ENCODE results near the gene MRPL52. TPM values are rescaled to one million over a fixed set of nuclear protein-coding genes. Genes with fewer than 3 reads are reported as not detected.
"Not testable (repeated sequence)": the region's sequence is repeated elsewhere in the genome, so short reads cannot be mapped to it uniquely, and the experiment has no call there.

MRPL52 gene
- total RNA-seq, 2 experiments from 2014 or later: 93.9 to 97.3 TPM

- H3K27ac Mint-ChIP-seq: no peak overlapping the region
- no peak overlapping the region for H3K4me3 Mint-ChIP-seq
- H3K36me3 Mint-ChIP-seq (ENCODE audit: low read depth): no peaks in the 10 kb centered on the region
- ChIA-PET POLR2A (interaction anchor here (0.6 kb wide), 1 partner anchor 1092 kb away, joined by 3 read pairs; no protein-coding TSS in a partner anchor), CTCF (interaction anchor here (0.6 to 1.4 kb wide), 2 partner anchors 26 to 52 kb away, joined by 4 to 6 read pairs; no protein-coding TSS in a partner anchor)
- H3K9me3 Mint-ChIP-seq (ENCODE audit: insufficient read depth): no peaks in the 10 kb centered on the region
- DNase-seq (no peak), ATAC-seq (no peak)
- H3K27me3 Mint-ChIP-seq (ENCODE audit: low read depth): peaks cover 37% of the 10 kb centered on the region
- no peaks in the 10 kb centered on the region for H3K4me1 Mint-ChIP-seq (ENCODE audit: low read depth)
Observed at GRCh38 chr14:22797017-22797917, 32.4 kb upstream of the MRPL52 start.

- no peak overlapping the region for H3K4me3 Mint-ChIP-seq
- no peaks in the 10 kb centered on the region for H3K4me1 Mint-ChIP-seq (ENCODE audit: low read depth)
- peaks cover 43% of the 10 kb centered on the region for H3K27me3 Mint-ChIP-seq (ENCODE audit: low read depth)
- POLR2A ChIA-PET: no interaction called here
- H3K36me3 Mint-ChIP-seq (ENCODE audit: low read depth): no peaks in the 10 kb centered on the region
- H3K27ac Mint-ChIP-seq: no peak overlapping the region
- no peak for ATAC-seq
- no peak for DNase-seq
- CTCF ChIA-PET: interaction anchor here (0.7 kb wide), 1 partner anchor 8 kb away, joined by 3 read pairs; no protein-coding TSS in a partner anchor
- no peaks in the 10 kb centered on the region for H3K9me3 Mint-ChIP-seq (ENCODE audit: insufficient read depth)
Observed at GRCh38 chr14:22798528-22798927, 31.2 kb upstream of the MRPL52 start.

GRCh38 chr14:22800346-22800745 is 29.3 kb upstream of the MRPL52 start:
- CTCF ChIA-PET: no interaction called here
- H3K36me3 Mint-ChIP-seq (ENCODE audit: low read depth): no peaks in the 10 kb centered on the region
- no peaks in the 10 kb centered on the region for H3K9me3 Mint-ChIP-seq (ENCODE audit: insufficient read depth)
- POLR2A ChIA-PET: no interaction called here
- H3K4me1 Mint-ChIP-seq (ENCODE audit: low read depth): no peaks in the 10 kb centered on the region
- H3K4me3 Mint-ChIP-seq: no peak overlapping the region
- peaks cover 43% of the 10 kb centered on the region for H3K27me3 Mint-ChIP-seq (ENCODE audit: low read depth)
- ATAC-seq: no peak
- no peak overlapping the region for H3K27ac Mint-ChIP-seq
- DNase-seq: no peak

- ATAC-seq (no peak), DNase-seq (no peak)
- no peak overlapping the region for H3K4me3 Mint-ChIP-seq
- ChIA-PET POLR2A (no interaction called here), CTCF (interaction anchor here (1.4 kb wide), 1 partner anchor 231 kb away, joined by 4 read pairs; no protein-coding TSS in a partner anchor)
- no peaks in the 10 kb centered on the region for H3K9me3 Mint-ChIP-seq (ENCODE audit: insufficient read depth)
- H3K27me3 Mint-ChIP-seq (ENCODE audit: low read depth): peaks cover 36% of the 10 kb centered on the region
- H3K4me1 Mint-ChIP-seq (ENCODE audit: low read depth): no peaks in the 10 kb centered on the region
- no peaks in the 10 kb centered on the region for H3K36me3 Mint-ChIP-seq (ENCODE audit: low read depth)
- H3K27ac Mint-ChIP-seq: no peak overlapping the region
Observed at GRCh38 chr14:22801716-22802115, 28.0 kb upstream of the MRPL52 start.

GRCh38 chr14:22802860-22803686 is 26.6 kb upstream of the MRPL52 start:
- no peaks in the 10 kb centered on the region for H3K9me3 Mint-ChIP-seq (ENCODE audit: insufficient read depth)
- ATAC-seq: no peak
- H3K4me1 Mint-ChIP-seq (ENCODE audit: low read depth): no peaks in the 10 kb centered on the region
- POLR2A ChIA-PET: no interaction called here
- CTCF ChIA-PET: interaction anchor here (1.4 kb wide), 1 partner anchor 233 kb away, joined by 4 read pairs; no protein-coding TSS in a partner anchor
- no peak overlapping the region for H3K27ac Mint-ChIP-seq
- H3K27me3 Mint-ChIP-seq (ENCODE audit: low read depth): peaks cover 36% of the 10 kb centered on the region
- H3K36me3 Mint-ChIP-seq (ENCODE audit: low read depth): no peaks in the 10 kb centered on the region
- no peak overlapping the region for H3K4me3 Mint-ChIP-seq
- DNase-seq: no peak

- ATAC-seq: no peak
- POLR2A ChIA-PET: no interaction called here
- CTCF ChIA-PET: no interaction called here
- no peak overlapping the region for H3K27ac Mint-ChIP-seq
- no peaks in the 10 kb centered on the region for H3K36me3 Mint-ChIP-seq (ENCODE audit: low read depth)
- no peak for DNase-seq
- no peaks in the 10 kb centered on the region for H3K4me1 Mint-ChIP-seq (ENCODE audit: low read depth)
- no peak overlapping the region for H3K4me3 Mint-ChIP-seq
- H3K27me3 Mint-ChIP-seq (ENCODE audit: low read depth): peaks cover 32% of the 10 kb centered on the region
- H3K9me3 Mint-ChIP-seq (ENCODE audit: insufficient read depth): no peaks in the 10 kb centered on the region
Observed at GRCh38 chr14:22803687-22803974, 26.1 kb upstream of the MRPL52 start.

GRCh38 chr14:22805235-22805634 is 24.5 kb upstream of the MRPL52 start:
- CTCF ChIA-PET: interaction anchor here (1.0 kb wide), 1 partner anchor 18 kb away, joined by 4 read pairs; no protein-coding TSS in a partner anchor
- H3K4me3 Mint-ChIP-seq; DNase-seq; H3K4me1 Mint-ChIP-seq (ENCODE audit: low read depth); POLR2A ChIA-PET; ATAC-seq; H3K9me3 Mint-ChIP-seq (ENCODE audit: insufficient read depth); H3K36me3 Mint-ChIP-seq (ENCODE audit: low read depth); H3K27ac Mint-ChIP-seq: not testable (repeated sequence)
- H3K27me3 Mint-ChIP-seq (ENCODE audit: low read depth): peaks cover 21% of the 10 kb centered on the region

- Mint-ChIP-seq H3K27me3 (ENCODE audit: low read depth) (peaks cover 12% of the 10 kb centered on the region), H3K36me3 (ENCODE audit: low read depth) (no peaks in the 10 kb centered on the region), H3K27ac (no peak overlapping the region), H3K4me1 (ENCODE audit: low read depth) (peaks cover 4% of the 10 kb centered on the region), H3K9me3 (ENCODE audit: insufficient read depth) (no peaks in the 10 kb centered on the region), H3K4me3 (no peak overlapping the region)
- DNase-seq (no peak), ATAC-seq (no peak)
- POLR2A ChIA-PET: interaction anchor here (0.8 to 1.2 kb wide), 2 partner anchors 41 to 219 kb away, joined by 3 to 4 read pairs; partner anchors contain the start of gene OXA1L
- CTCF ChIA-PET: interaction anchor here (0.7 to 1.4 kb wide), 6 partner anchors 12 to 251 kb away, joined by 3 to 5 read pairs (median 4); no protein-coding TSS in a partner anchor
Observed at GRCh38 chr14:22807432-22808087, 22.1 kb upstream of the MRPL52 start.

GRCh38 chr14:22808388-22809209 is 21.1 kb upstream of the MRPL52 start:
- H3K4me3 Mint-ChIP-seq: no peak overlapping the region
- peaks cover 4% of the 10 kb centered on the region for H3K4me1 Mint-ChIP-seq (ENCODE audit: low read depth)
- no peaks in the 10 kb centered on the region for H3K36me3 Mint-ChIP-seq (ENCODE audit: low read depth)
- H3K27ac Mint-ChIP-seq: no peak overlapping the region
- DNase-seq: no peak
- CTCF ChIA-PET: interaction anchor here (0.7 to 1.4 kb wide), 5 partner anchors 11 to 238 kb away, joined by 3 to 4 read pairs (median 3); no protein-coding TSS in a partner anchor
- H3K27me3 Mint-ChIP-seq (ENCODE audit: low read depth): peaks cover 8% of the 10 kb centered on the region
- no peak for ATAC-seq
- H3K9me3 Mint-ChIP-seq (ENCODE audit: insufficient read depth): no peaks in the 10 kb centered on the region
- POLR2A ChIA-PET: no interaction called here

- POLR2A ChIA-PET: no interaction called here
- ATAC-seq (no peak), DNase-seq (no peak)
- H3K27me3 Mint-ChIP-seq (ENCODE audit: low read depth): peaks cover 6% of the 10 kb centered on the region
- H3K36me3 Mint-ChIP-seq (ENCODE audit: low read depth): no peaks in the 10 kb centered on the region
- CTCF ChIA-PET: interaction anchor here (0.7 to 2.6 kb wide), 2 partner anchors 12 to 211 kb away, joined by 3 to 15 read pairs; no protein-coding TSS in a partner anchor
- no peak overlapping the region for H3K27ac Mint-ChIP-seq
- H3K4me1 Mint-ChIP-seq (ENCODE audit: low read depth): peaks cover 12% of the 10 kb centered on the region
- H3K9me3 Mint-ChIP-seq (ENCODE audit: insufficient read depth): no peaks in the 10 kb centered on the region
- H3K4me3 Mint-ChIP-seq: no peak overlapping the region
Observed at GRCh38 chr14:22811722-22812121, 18.0 kb upstream of the MRPL52 start.

GRCh38 chr14:22812744-22813143 is 16.9 kb upstream of the MRPL52 start:
- Mint-ChIP-seq H3K4me3 (no peak overlapping the region), H3K27ac (no peak overlapping the region), H3K27me3 (ENCODE audit: low read depth) (peaks cover 6% of the 10 kb centered on the region), H3K36me3 (ENCODE audit: low read depth) (no peaks in the 10 kb centered on the region), H3K4me1 (ENCODE audit: low read depth) (peaks cover 12% of the 10 kb centered on the region), H3K9me3 (ENCODE audit: insufficient read depth) (no peaks in the 10 kb centered on the region)
- no peak for ATAC-seq
- DNase-seq: no peak
- ChIA-PET CTCF (interaction anchor here (1.0 to 2.6 kb wide), 2 partner anchors 11 to 40 kb away, joined by 3 to 15 read pairs; no protein-coding TSS in a partner anchor), POLR2A (interaction anchor here (1.0 kb wide), 1 partner anchor 46 kb away, joined by 3 read pairs; the partner anchor contains the start of gene OXA1L)
